HEK293 (cell line): ENCODE results near the gene COL19A1.

Experiments
- CTCF ChIA-PET: fragments of 350-600 bp; formaldehyde crosslinking; extraction: SDS; loops from one replicate; lab custom pipeline; 2021; ENCODE audit warnings: antibody characterized with exemption; lab: Yijun Ruan, JAX
- POLR2A ChIA-PET: fragments of 300-600 bp; formaldehyde crosslinking; extraction: SDS; loops from one replicate; lab custom pipeline; 2020; ENCODE audit warnings: antibody characterized with exemption, inconsistent platforms; lab: Yijun Ruan, JAX
- H3K27ac ChIP-seq: fragments of 200-500 bp; sonication (Bioruptor generic); 2 replicates; pipeline ENCODE4 v1.5.1; 2014; ENCODE audit warnings: low read depth, low read length, control low read depth, inconsistent platforms; ENCODE audit errors: extremely low read depth
- H3K36me3 ChIP-seq, 2 experiments: fragments of 200-500 bp in 1 of 2; sonication (Bioruptor generic) in 1 of 2; 1 replicate in 1 of 2; 2 replicates in 1 of 2; pipeline ENCODE4 v1.5.1; 2014 to 2017; ENCODE audit warnings: inconsistent platforms in 2 of 2, low read length in 2 of 2; ENCODE audit not compliant: control insufficient read depth in 2 of 2, insufficient read depth in 1 of 2
- H3K4me1 ChIP-seq: fragments of 200-500 bp; sonication (Bioruptor generic); 2 replicates; pipeline ENCODE4 v1.5.1; 2014; ENCODE audit warnings: mild to moderate bottlenecking, low read length, inconsistent platforms; ENCODE audit not compliant: control insufficient read depth, insufficient read depth
- H3K4me3 ChIP-seq: 2 replicates; pipeline ENCODE4 v1.5.1; 2011; ENCODE audit warnings: low read depth, mild to moderate bottlenecking, control low read depth, low read length, moderate library complexity
- H3K9me3 ChIP-seq: fragments of 200-500 bp; sonication (Bioruptor generic); 2 replicates; pipeline ENCODE4 v1.5.1; 2014; ENCODE audit warnings: low read depth, low read length, inconsistent platforms; ENCODE audit not compliant: control insufficient read depth, insufficient read depth
- BCL6B ChIP-seq: fragments of 450-650 bp; formaldehyde crosslinking; IDR thresholded peaks from 2 replicates; pipeline ENCODE4 v1.5.1; 2017; ENCODE audit warnings: missing biosample characterization, missing genetic modification characterization
- CTCF ChIP-seq: fragments of 450-650 bp; formaldehyde crosslinking; IDR thresholded peaks from 2 replicates; pipeline ENCODE4 v1.5.1; 2016; ENCODE audit warnings: missing biosample characterization, missing genetic modification characterization
- GLIS2 ChIP-seq: fragments of 450-650 bp; formaldehyde crosslinking; IDR thresholded peaks from 2 replicates; pipeline ENCODE4 v1.5.1; 2016; ENCODE audit warnings: missing biosample characterization, missing genetic modification characterization
- IKZF3 ChIP-seq: fragments of 450-650 bp; IDR thresholded peaks from 2 replicates; pipeline ENCODE4 v1.5.0; 2018; ENCODE audit warnings: missing biosample characterization, mild to moderate bottlenecking, missing genetic modification characterization, moderate library complexity
- MEIS1 ChIP-seq: sonication (generic); formaldehyde crosslinking; IDR thresholded peaks from 2 replicates; pipeline ENCODE4 v1.8.1; 2022; ENCODE audit warnings: missing genetic modification reagents, mild to moderate bottlenecking, borderline replicate concordance
- PBX3 ChIP-seq: sonication (generic); formaldehyde crosslinking; IDR thresholded peaks from 2 replicates; pipeline ENCODE4 v1.8.1; 2022; ENCODE audit warnings: mild to moderate bottlenecking, moderate library complexity, missing genetic modification reagents
- SCRT1 ChIP-seq: fragments of 450-650 bp; formaldehyde crosslinking; IDR thresholded peaks from 2 replicates; pipeline ENCODE4 v1.5.1; 2016; ENCODE audit warnings: missing biosample characterization, missing genetic modification characterization, borderline replicate concordance
- SP3 ChIP-seq: fragments of 450-650 bp; formaldehyde crosslinking; IDR thresholded peaks from 2 replicates; pipeline ENCODE4 v1.5.1; 2016; ENCODE audit warnings: missing biosample characterization, missing genetic modification characterization
- TCF7L2 ChIP-seq: IDR thresholded peaks from 2 replicates; pipeline ENCODE4 v1.6.1; 2011; ENCODE audit warnings: low read depth, mild to moderate bottlenecking, inconsistent platforms, low read length, moderate library complexity, borderline replicate concordance
- YY1 ChIP-seq: fragments of 450-650 bp; formaldehyde crosslinking; IDR thresholded peaks from 2 replicates; pipeline ENCODE4 v1.5.1; 2018; ENCODE audit warnings: missing biosample characterization, missing genetic modification characterization
- ZBTB1 ChIP-seq: fragments of 450-650 bp; formaldehyde crosslinking; IDR thresholded peaks from 2 replicates; pipeline ENCODE4 v1.5.1; 2016; ENCODE audit warnings: missing biosample characterization, missing genetic modification characterization
- ZBTB17 ChIP-seq: fragments of 450-650 bp; formaldehyde crosslinking; IDR thresholded peaks from 2 replicates; pipeline ENCODE4 v1.5.1; 2016; ENCODE audit warnings: missing biosample characterization, missing genetic modification characterization
- ZBTB21 ChIP-seq: fragments of 450-650 bp; formaldehyde crosslinking; IDR thresholded peaks from 2 replicates; pipeline ENCODE4 v1.5.1; 2017; ENCODE audit warnings: missing biosample characterization, missing genetic modification characterization
- ZFHX2 ChIP-seq: fragments of 450-650 bp; formaldehyde crosslinking; conservative IDR thresholded peaks from 2 replicates; pipeline ENCODE4 v1.5.1; 2016; ENCODE audit warnings: missing biosample characterization, missing genetic modification characterization
- ZNF148 ChIP-seq: fragments of 450-650 bp; formaldehyde crosslinking; IDR thresholded peaks from 2 replicates; pipeline ENCODE4 v1.5.0; 2017; ENCODE audit warnings: missing biosample characterization, missing genetic modification characterization, borderline replicate concordance
- ZNF202 ChIP-seq: fragments of 450-650 bp; formaldehyde crosslinking; IDR thresholded peaks from 2 replicates; pipeline ENCODE4 v1.5.1; 2016; ENCODE audit warnings: missing biosample characterization, missing genetic modification characterization, borderline replicate concordance
- ZNF24 ChIP-seq: fragments of 450-650 bp; formaldehyde crosslinking; IDR thresholded peaks from 2 replicates; pipeline ENCODE4 v1.5.1; 2016; ENCODE audit warnings: missing biosample characterization, missing genetic modification characterization
- ZNF311 ChIP-seq: fragments of 450-650 bp; formaldehyde crosslinking; IDR thresholded peaks from 2 replicates; pipeline ENCODE4 v1.5.1; 2017; ENCODE audit warnings: missing biosample characterization, missing genetic modification characterization, borderline replicate concordance
- ZNF324 ChIP-seq: fragments of 450-650 bp; formaldehyde crosslinking; IDR thresholded peaks from 2 replicates; pipeline ENCODE4 v1.5.1; 2016; ENCODE audit warnings: missing biosample characterization, missing genetic modification characterization
- ZNF366 ChIP-seq: fragments of 450-650 bp; formaldehyde crosslinking; conservative IDR thresholded peaks from 2 replicates; pipeline ENCODE4 v1.5.1; 2016; ENCODE audit warnings: missing biosample characterization, missing genetic modification characterization
- ZNF433 ChIP-seq: fragments of 450-650 bp; formaldehyde crosslinking; IDR thresholded peaks from 2 replicates; pipeline ENCODE4 v1.5.1; 2016; ENCODE audit warnings: missing biosample characterization, missing genetic modification characterization, low read depth
- ZNF521 ChIP-seq: fragments of 450-650 bp; formaldehyde crosslinking; IDR thresholded peaks from 2 replicates; pipeline ENCODE4 v1.5.1; 2017; ENCODE audit warnings: missing biosample characterization, mild to moderate bottlenecking, missing genetic modification characterization
- ZNF544 ChIP-seq: fragments of 450-650 bp; formaldehyde crosslinking; IDR thresholded peaks from 2 replicates; pipeline ENCODE4 v1.5.0; 2017; ENCODE audit warnings: missing biosample characterization, missing genetic modification characterization
- ZNF621 ChIP-seq: fragments of 450-650 bp; formaldehyde crosslinking; IDR thresholded peaks from 2 replicates; pipeline ENCODE4 v1.5.1; 2017; ENCODE audit warnings: missing biosample characterization, missing genetic modification characterization
- ZNF623 ChIP-seq: fragments of 450-650 bp; formaldehyde crosslinking; IDR thresholded peaks from 2 replicates; pipeline ENCODE4 v1.5.1; 2016; ENCODE audit warnings: missing biosample characterization, missing genetic modification characterization
- ZNF624 ChIP-seq: fragments of 450-650 bp; formaldehyde crosslinking; IDR thresholded peaks from 2 replicates; pipeline ENCODE4 v1.5.1; 2017; ENCODE audit warnings: missing biosample characterization, missing genetic modification characterization
- ZNF707 ChIP-seq: fragments of 450-650 bp; formaldehyde crosslinking; IDR thresholded peaks from 2 replicates; pipeline ENCODE4 v1.5.1; 2016; ENCODE audit warnings: missing biosample characterization, missing genetic modification characterization
- ZSCAN23 ChIP-seq: fragments of 450-650 bp; formaldehyde crosslinking; IDR thresholded peaks from 2 replicates; pipeline ENCODE4 v1.5.1; 2016; ENCODE audit warnings: missing biosample characterization, missing genetic modification characterization

The COL19A1 gene

GRCh38 chr6:69948479-69949114 lies 82.2 kb downstream of the COL19A1 start:
- Histone ChIP-seq H3K9me3 (no peaks in the 10 kb centered on the region), H3K36me3 (no peaks in the 10 kb centered on the region), H3K27ac (no peak overlapping the region), H3K4me3 (no peak overlapping the region), H3K4me1 (peaks cover 3% of the 10 kb centered on the region; the same call in 1 of the 2 replicates)
- POLR2A ChIA-PET: no interaction called here
- TF ChIP-seq SP3 (tag by site-specific recombination): no peak
- TF ChIP-seq PBX3: no peak
- TF ChIP-seq CTCF (tag by site-specific recombination): no peak
- CTCF ChIA-PET: interaction anchor here (0.7 to 1.1 kb wide), 2 partner anchors 14 to 135 kb away, joined by 3 to 4 read pairs; no protein-coding TSS in a partner anchor

- Histone ChIP-seq H3K27ac (no peak overlapping the region), H3K4me3 (no peak overlapping the region), H3K36me3 (no peaks in the 10 kb centered on the region), H3K9me3 (no peaks in the 10 kb centered on the region), H3K4me1 (no peaks in the 10 kb centered on the region)
- no peak for TF ChIP-seq ZNF324 (tag by site-specific recombination)
- TF ChIP-seq ZBTB17 (tag by site-specific recombination): no peak
- TF ChIP-seq ZNF623 (tag by site-specific recombination): no peak
- TF ChIP-seq SCRT1: no peak
- no peak for TF ChIP-seq ZNF621 (tag by site-specific recombination)
- TF ChIP-seq ZNF366 (tag by site-specific recombination): no peak
- TF ChIP-seq MEIS1 (CRISPR knock-in tag): no peak
- no peak for TF ChIP-seq IKZF3 (tag by site-specific recombination)
- TF ChIP-seq YY1 (tag by site-specific recombination): no peak
- TF ChIP-seq ZNF707 (tag by site-specific recombination): no peak
- TF ChIP-seq ZNF544 (tag by site-specific recombination): no peak
- no peak for TF ChIP-seq ZFHX2
- TF ChIP-seq GLIS2 (tag by site-specific recombination): no peak
- TF ChIP-seq ZSCAN23 (tag by site-specific recombination): no peak
- TF ChIP-seq ZNF24 (tag by site-specific recombination): no peak
- ChIA-PET POLR2A (no interaction called here), CTCF (interaction anchor here (0.5 kb wide), 1 partner anchor 86 kb away, joined by 3 read pairs; no protein-coding TSS in a partner anchor)
Measured at GRCh38 chr6:69953491-69953890, 87.1 kb downstream of the COL19A1 start.

GRCh38 chr6:69954733-69955132 lies 88.4 kb downstream of the COL19A1 start:
- ChIA-PET POLR2A (no interaction called here), CTCF (no interaction called here)
- H3K4me3 ChIP-seq: no peak overlapping the region
- H3K36me3 ChIP-seq: no peaks in the 10 kb centered on the region
- no peaks in the 10 kb centered on the region for H3K4me1 ChIP-seq
- no peaks in the 10 kb centered on the region for H3K9me3 ChIP-seq
- H3K27ac ChIP-seq: no peak overlapping the region
- TF ChIP-seq BCL6B (tag by site-specific recombination) (no peak), ZNF624 (tag by site-specific recombination) (no peak), ZNF202 (tag by site-specific recombination) (no peak), ZNF433 (tag by site-specific recombination) (no peak), TCF7L2 (no peak), ZNF623 (tag by site-specific recombination) (no peak), ZNF148 (tag by site-specific recombination) (no peak), ZBTB21 (no peak), ZNF521 (no peak), ZNF311 (tag by site-specific recombination) (no peak), ZBTB1 (tag by site-specific recombination) (no peak)
